SK-N-SH treated with all-trans-retinoic acid at 6 μM for 48 hours (cell line): ENCODE data around the gene POLDIP3.
A peak's percentile ranks its signal among the peaks of the same experiment; 100 is the strongest.
"Not testable (repeated sequence)": the region's sequence is repeated elsewhere in the genome, so short reads cannot be mapped to it uniquely, and the experiment has no call there.

Source experiments
- ATAC-seq: fragments of 200-7000 bp; cut with Tn5 transposase; 3 replicates; pipeline ENCODE4 v1.9.1; 2020; ENCODE audit warnings: mild to moderate bottlenecking, moderate library complexity
- BACH2 ChIP-seq: fragments of 250-450 bp; sonication (Bioruptor Pico); IDR thresholded peaks from 2 replicates; pipeline ENCODE4 v1.9.0; 2021; ENCODE audit warnings: mild to moderate bottlenecking, borderline replicate concordance
- CREB5 ChIP-seq: fragments of 250-450 bp; sonication (Bioruptor Pico); IDR thresholded peaks from 2 replicates; pipeline ENCODE4 v1.5.1; 2020; ENCODE audit warnings: low read depth, mild to moderate bottlenecking, moderate library complexity
- CSDC2 ChIP-seq: fragments of 250-450 bp; sonication (Bioruptor Pico); IDR thresholded peaks from 2 replicates; pipeline ENCODE4 v1.5.0; 2020; ENCODE audit warnings: mild to moderate bottlenecking, moderate library complexity
- CSRNP3 ChIP-seq: fragments of 250-450 bp; sonication (Bioruptor Pico); IDR thresholded peaks from 2 replicates; pipeline ENCODE4 v1.5.1; 2021; ENCODE audit warnings: mild to moderate bottlenecking, moderate library complexity
- ESRRG ChIP-seq: fragments of 250-450 bp; sonication (Bioruptor Pico); IDR thresholded peaks from 2 replicates; pipeline ENCODE4 v1.6.1; 2021; ENCODE audit warnings: mild to moderate bottlenecking
- GLIS3 ChIP-seq: fragments of 250-450 bp; sonication (Bioruptor Pico); IDR thresholded peaks from 2 replicates; pipeline ENCODE4 v1.5.0; 2020; ENCODE audit warnings: mild to moderate bottlenecking, moderate library complexity
- ISL1 ChIP-seq: fragments of 250-450 bp; sonication (Bioruptor Pico); IDR thresholded peaks from 2 replicates; pipeline ENCODE4 v2.1.2; 2022; ENCODE audit warnings: mild to moderate bottlenecking, moderate library complexity
- OSR1 ChIP-seq: fragments of 250-450 bp; sonication (Bioruptor Pico); IDR thresholded peaks from 2 replicates; pipeline ENCODE4 v1.8.0; 2022; ENCODE audit warnings: moderate library complexity, mild to moderate bottlenecking, inconsistent platforms
- PATZ1 ChIP-seq: fragments of 250-450 bp; sonication (Bioruptor Pico); IDR thresholded peaks from 2 replicates; pipeline ENCODE4 v1.8.0; 2020; ENCODE audit warnings: mild to moderate bottlenecking, moderate library complexity, borderline replicate concordance
- POU6F1 ChIP-seq: fragments of 250-450 bp; sonication (Bioruptor Pico); IDR thresholded peaks from 2 replicates; pipeline ENCODE4 v1.8.0; 2021; ENCODE audit warnings: low read depth, mild to moderate bottlenecking, moderate library complexity, borderline replicate concordance
- PPARA ChIP-seq: fragments of 250-450 bp; sonication (Bioruptor Pico); IDR thresholded peaks from 2 replicates; pipeline ENCODE4 v1.5.0; 2020; ENCODE audit warnings: mild to moderate bottlenecking, borderline replicate concordance
- RARB ChIP-seq: fragments of 250-450 bp; sonication (Bioruptor Pico); IDR thresholded peaks from 2 replicates; pipeline ENCODE4 v1.8.0; 2021; ENCODE audit warnings: mild to moderate bottlenecking, moderate library complexity
- SNAI2 ChIP-seq: fragments of 250-450 bp; sonication (Bioruptor Pico); IDR thresholded peaks from 2 replicates; pipeline ENCODE4 v1.5.0; 2020; ENCODE audit warnings: mild to moderate bottlenecking, moderate library complexity
- TCF4 ChIP-seq: fragments of 250-450 bp; sonication (Bioruptor Pico); IDR thresholded peaks from 2 replicates; pipeline ENCODE4 v1.8.0; 2021; ENCODE audit warnings: mild to moderate bottlenecking, moderate library complexity, borderline replicate concordance
- TOX ChIP-seq: fragments of 250-450 bp; sonication (Bioruptor Pico); IDR thresholded peaks from 2 replicates; pipeline ENCODE4 v1.8.0; 2021; ENCODE audit warnings: mild to moderate bottlenecking, moderate library complexity, borderline replicate concordance
- ZC3H10 ChIP-seq: fragments of 250-450 bp; sonication (Bioruptor Pico); IDR thresholded peaks from 2 replicates; pipeline ENCODE4 v1.5.1; 2021; ENCODE audit warnings: mild to moderate bottlenecking, moderate library complexity
- ZFP3 ChIP-seq: fragments of 250-450 bp; sonication (Bioruptor Pico); IDR thresholded peaks from 2 replicates; pipeline ENCODE4 v1.5.0; 2020; ENCODE audit warnings: mild to moderate bottlenecking, moderate library complexity
- ZFP30 ChIP-seq: fragments of 450-650 bp; formaldehyde crosslinking; IDR thresholded peaks from 2 replicates; pipeline ENCODE4 v1.5.0; 2022; ENCODE audit warnings: mild to moderate bottlenecking, moderate library complexity
- ZNF8 ChIP-seq: fragments of 450-650 bp; formaldehyde crosslinking; IDR thresholded peaks from 2 replicates; pipeline ENCODE4 v1.5.0; 2020; ENCODE audit warnings: mild to moderate bottlenecking, moderate library complexity

POLDIP3 gene

GRCh38 chr22:42610186-42610585 lies 4.5 kb downstream of the POLDIP3 start:
- ATAC-seq: no peak
- TF ChIP-seq GLIS3 (CRISPR knock-in tag): no peak
- no peak for TF ChIP-seq CSDC2 (CRISPR knock-in tag)
- TF ChIP-seq BACH2 (CRISPR knock-in tag): no peak
- TF ChIP-seq PATZ1 (CRISPR knock-in tag): no peak
- TF ChIP-seq ZFP30 (CRISPR knock-in tag): no peak
- TF ChIP-seq ZC3H10 (CRISPR knock-in tag): no peak
- TF ChIP-seq POU6F1 (CRISPR knock-in tag): no peak
- no peak for TF ChIP-seq SNAI2 (CRISPR knock-in tag)
- TF ChIP-seq ISL1 (CRISPR knock-in tag): no peak
- no peak for TF ChIP-seq TCF4
- no peak for TF ChIP-seq PPARA
- no peak for TF ChIP-seq CSRNP3 (CRISPR knock-in tag)
- TF ChIP-seq OSR1 (CRISPR knock-in tag): no peak
- no peak for TF ChIP-seq ZFP3
- TF ChIP-seq ZNF8 (CRISPR knock-in tag): no peak
- TF ChIP-seq ESRRG (CRISPR knock-in tag): no peak
- no peak for TF ChIP-seq CREB5 (CRISPR knock-in tag)
- no peak for TF ChIP-seq TOX
- no peak for TF ChIP-seq RARB (CRISPR knock-in tag)

- ATAC-seq: peak; percentile 71
- TF ChIP-seq POU6F1 (CRISPR knock-in tag): no peak
- no peak for TF ChIP-seq CREB5 (CRISPR knock-in tag)
- TF ChIP-seq RARB (CRISPR knock-in tag): no peak
Observed at GRCh38 chr22:42608823-42609361, 5.8 kb downstream of the POLDIP3 start.

GRCh38 chr22:42608136-42608822 lies 6.4 kb downstream of the POLDIP3 start:
- no peak for TF ChIP-seq ZNF8 (CRISPR knock-in tag)
- TF ChIP-seq ISL1 (CRISPR knock-in tag): no peak
- no peak for TF ChIP-seq ZC3H10 (CRISPR knock-in tag)
- TF ChIP-seq ESRRG (CRISPR knock-in tag): no peak
- no peak for TF ChIP-seq ZFP30 (CRISPR knock-in tag)
- TF ChIP-seq TOX: no peak
- no peak for TF ChIP-seq CSDC2 (CRISPR knock-in tag)
- no peak for TF ChIP-seq SNAI2 (CRISPR knock-in tag)
- no peak for TF ChIP-seq OSR1 (CRISPR knock-in tag)
- no peak for TF ChIP-seq BACH2 (CRISPR knock-in tag)
- ATAC-seq: peak; percentile 27; the same call in 1 of the 3 replicates

GRCh38 chr22:42607641-42608040 lies 7.0 kb downstream of the POLDIP3 start:
- not testable (repeated sequence) for ATAC-seq
